Gastrocnemius medialis (tissue), 4 donors: ENCODE results near the gene KDM3B. TPM values are rescaled to one million over a fixed set of nuclear protein-coding genes. Genes with fewer than 3 reads are reported as not detected.
"Not testable (repeated sequence)": the region's sequence is repeated elsewhere in the genome, so short reads cannot be mapped to it uniquely, and the experiment has no call there.

Experiments used
- ATAC-seq, 2 donors: fragments of 150-250 bp; one replicate each; pipeline ENCODE4 v1.9.1; 2016
- DNase-seq, 2 donors: peaks; one replicate each; pipeline ENCODE4 v3.0.0-alpha.2; 2019
- H3K27ac ChIP-seq, 4 donors: fragments of 200-600 bp; sonication (generic); 1 replicate in 1 of 4; 2 replicates in 3 of 4; pipeline ENCODE4 v1.5.1; 2016 to 2018; ENCODE audit warnings: mild to moderate bottlenecking in 2 of 4, moderate library complexity in 1 of 4
- H3K27me3 ChIP-seq, 3 donors: fragments of 200-600 bp; sonication (generic) in 2 of 3; 1 replicate in 1 of 3; 2 replicates in 2 of 3; pipeline versions ENCODE4 v1.5.1 to v1.6.0; 2016 to 2019; ENCODE audit warnings: mild to moderate bottlenecking in 1 of 3, moderate library complexity in 1 of 3
- H3K36me3 ChIP-seq, 2 donors: fragments of 200-600 bp; sonication (generic) in 1 of 2; one replicate each; pipeline ENCODE4 v1.5.1; 2017 to 2018
- H3K4me1 ChIP-seq, 2 donors: fragments of 200-600 bp; sonication (generic) in 1 of 2; one replicate each; pipeline ENCODE4 v1.5.1; 2016 to 2017; ENCODE audit warnings: mild to moderate bottlenecking in 2 of 2
- H3K4me3 ChIP-seq, 4 donors: fragments of 200-600 bp; sonication (generic) in 3 of 4; 1 replicate in 1 of 4; 2 replicates in 3 of 4; pipeline ENCODE4 v1.5.1; 2016 to 2019; ENCODE audit warnings: mild to moderate bottlenecking in 2 of 4
- H3K9me3 ChIP-seq, 3 donors: fragments of 200-600 bp; sonication (generic) in 2 of 3; 1 replicate in 1 of 3; 2 replicates in 2 of 3; pipeline ENCODE4 v1.5.1; 2016 to 2019
- CTCF ChIP-seq, 5 experiments: fragments of 450-650 bp in 3 of 5; fragments of 200-600 bp in 2 of 5; sonication (generic) in 2 of 5; IDR thresholded peaks in 4 of 5; conservative IDR thresholded peaks in 1 of 5; 1 replicate in 4 of 5; 2 replicates in 1 of 5; pipeline ENCODE4 v1.5.1; 2016 to 2019; ENCODE audit warnings: antibody characterized with exemption in 5 of 5, mild to moderate bottlenecking in 3 of 5, moderate library complexity in 3 of 5
- POLR2A ChIP-seq, 2 donors: fragments of 450-650 bp; IDR thresholded peaks; one replicate each; pipeline ENCODE4 v1.6.1; 2017; ENCODE audit warnings: antibody characterized with exemption in 2 of 2, mild to moderate bottlenecking in 2 of 2, moderate library complexity in 2 of 2
- in situ Hi-C, 4 donors: fragments of 200-750 bp; cut with MboI; loops; one replicate each; pipeline versions ENCODE4 v1.15.0 to v1.8.0; 2017; ENCODE audit warnings: low sequenced_read_pairs in 4 of 4
- intact Hi-C: fragments of 100-400 bp; cut with DNase I; formaldehyde crosslinking; loops from one replicate; pipeline ENCODE4 v1.15.1; 2023; ENCODE audit warnings: low total_unique reads
- total RNA-seq, 4 donors: library from RNA; depleted of rRNA; stranded (reverse); fragments of >200 nt; gene quantifications; one replicate each; pipeline versions ENCODE4 v1.1.0 to v1.2.3, GENCODE V29; 2016

Gene KDM3B
- total RNA-seq, 4 donors from 2014 or later, result 49.4 to 100 (median 74.2) TPM

- Histone ChIP-seq H3K27ac (no peak overlapping the region), H3K27me3 (no peaks in the 10 kb centered on the region), H3K4me1 (no peaks in the 10 kb centered on the region), H3K36me3 (peaks cover 7 to 66% of the 10 kb centered on the region in 2 donors), H3K4me3 (no peak overlapping the region), H3K9me3 (no peaks in the 10 kb centered on the region)
- in situ Hi-C loops, result loop anchor here in 2 of 4 donors (10.0 to 25.0 kb wide), 3 partner anchors 90 to 190 kb away; partner anchors contain the start of gene CDC23 (in 1 of the 2)
- intact Hi-C loops, result no loop called here
- TF ChIP-seq CTCF (IDR thresholded peaks at IDR 0.05 in 4 of 5, conservative IDR thresholded peaks at IDR 0.05 in 1 of 5), result no peak
- TF ChIP-seq POLR2A (IDR thresholded peaks at IDR 0.05), result no peak
- DNase-seq, result no peak
- ATAC-seq, result no peak
These were observed 50.2 kb downstream of the KDM3B start for GRCh38 chr5:138402640-138403039.

- Histone ChIP-seq H3K4me3 (no peak overlapping the region), H3K27me3 (no peaks in the 10 kb centered on the region), H3K4me1 (no peaks in the 10 kb centered on the region), H3K9me3 (no peaks in the 10 kb centered on the region), H3K36me3 (peaks cover 0 to 25% of the 10 kb centered on the region in 2 donors), H3K27ac (no peak overlapping the region)
- intact Hi-C loops, result no loop called here
- ATAC-seq (no peak), DNase-seq (no peak)
- TF ChIP-seq POLR2A (IDR thresholded peaks at IDR 0.05), result no peak
- no peak for TF ChIP-seq CTCF (IDR thresholded peaks at IDR 0.05 in 4 of 5, conservative IDR thresholded peaks at IDR 0.05 in 1 of 5)
- in situ Hi-C loops, result loop anchor here in 2 of 4 donors (10.0 to 25.0 kb wide), 3 partner anchors 96 to 196 kb away; partner anchors contain the start of gene CDC23 (in 1 of the 2)
These were observed 55.5 kb downstream of the KDM3B start for GRCh38 chr5:138408023-138408422.

- intact Hi-C loops, result loop anchor here (1.0 to 5.0 kb wide), 2 partner anchors 59 to 105 kb away; partner anchors contain the start of gene KDM3B
- peak; percentile 49 to 73 for DNase-seq
- in situ Hi-C loops, result loop anchor here in 3 of 4 donors (10.0 to 25.0 kb wide), 3 partner anchors 99 to 199 kb away; partner anchors contain the start of gene CDC23 (in 1 of the 3)
- H3K9me3 ChIP-seq, H3K27me3 ChIP-seq, H3K27ac ChIP-seq, ATAC-seq, H3K4me1 ChIP-seq, H3K4me3 ChIP-seq: not testable (repeated sequence)
- peak; percentile 60 to 73 (median 64) for TF ChIP-seq CTCF (IDR thresholded peaks at IDR 0.05 in 4 of 5, conservative IDR thresholded peaks at IDR 0.05 in 1 of 5)
- peaks cover 0 to 35% of the 10 kb centered on the region in 2 donors for H3K36me3 ChIP-seq
These were observed 58.6 kb downstream of the KDM3B start for GRCh38 chr5:138410996-138411640.

GRCh38 chr5:138418444-138418843 is 66.0 kb downstream of the KDM3B start:
- H3K36me3 ChIP-seq, result peaks cover 2 to 87% of the 10 kb centered on the region in 2 donors
- intact Hi-C loops, result no loop called here
- H3K9me3 ChIP-seq, result no peaks in the 10 kb centered on the region
- no peak overlapping the region for H3K4me3 ChIP-seq
- H3K27ac ChIP-seq, result no peak overlapping the region
- ATAC-seq (no peak), DNase-seq (no peak)
- H3K27me3 ChIP-seq, result no peaks in the 10 kb centered on the region
- no peaks in the 10 kb centered on the region for H3K4me1 ChIP-seq
- no peak for TF ChIP-seq CTCF (IDR thresholded peaks at IDR 0.05 in 4 of 5, conservative IDR thresholded peaks at IDR 0.05 in 1 of 5)
- in situ Hi-C loops, result loop anchor here in 3 of 4 donors (10.0 to 25.0 kb wide), 3 partner anchors 106 to 206 kb away; partner anchors contain the start of gene CDC23 (in 1 of the 3)
